HL-60 (cell line): ENCODE measurements around the gene PGAM5.
A peak's percentile ranks its signal among the peaks of the same experiment; 100 is the strongest.

ENCODE experiments used
- DNase-seq, 2 experiments: peaks; one replicate each; pipeline ENCODE4 v3.0.0-alpha.2; 2010 to 2020; ENCODE audit warnings: low read depth in 1 of 2, low spot score in 1 of 2
- H3K27ac ChIP-seq: fragments of 250-450 bp; sonication (Bioruptor Pico); replicated peaks from 2 replicates; pipeline ENCODE4 v1.5.1; 2020; ENCODE audit warnings: mild to moderate bottlenecking, moderate library complexity
- H3K27me3 ChIP-seq: fragments of 250-450 bp; sonication (Bioruptor Pico); 2 replicates; pipeline ENCODE4 v1.5.1; 2021; ENCODE audit warnings: mild to moderate bottlenecking, moderate library complexity; ENCODE audit not compliant: insufficient read depth, poor library complexity, severe bottlenecking
- H3K4me3 ChIP-seq: replicated peaks from 2 replicates; pipeline ENCODE4 v1.5.1; 2011; ENCODE audit warnings: mild to moderate bottlenecking, control low read depth, low read length; ENCODE audit not compliant: insufficient read depth
- CTCF ChIP-seq: IDR thresholded peaks from one replicate; pipeline ENCODE4 v1.5.1; 2011; ENCODE audit warnings: low read length, control low read depth, inconsistent platforms; ENCODE audit not compliant: insufficient read depth
- GABPA ChIP-seq: IDR thresholded peaks from 2 replicates; pipeline ENCODE4 v1.6.1; 2012; ENCODE audit warnings: low read depth
- POLR2AphosphoS5 ChIP-seq: IDR thresholded peaks from 2 replicates; pipeline ENCODE4 v1.6.1; 2012; ENCODE audit warnings: low read depth
- REST ChIP-seq: IDR thresholded peaks from 2 replicates; pipeline ENCODE4 v1.6.1; 2012; ENCODE audit warnings: low read depth; ENCODE audit not compliant: insufficient replicate concordance
- SPI1 ChIP-seq: IDR thresholded peaks from 2 replicates; pipeline ENCODE4 v1.6.1; 2012; ENCODE audit warnings: low read depth, mild to moderate bottlenecking, borderline replicate concordance

The PGAM5 gene

GRCh38 chr12:132719954-132720324 lies 9.3 kb downstream of the PGAM5 start:
- no peak overlapping the region for H3K27ac ChIP-seq
- no peak overlapping the region for H3K4me3 ChIP-seq
- no peak for DNase-seq
- TF ChIP-seq POLR2AphosphoS5 = no peak
- no peak for TF ChIP-seq REST
- no peak for TF ChIP-seq SPI1
- no peaks in the 10 kb centered on the region for H3K27me3 ChIP-seq

- H3K27ac ChIP-seq = no peak overlapping the region
- no peaks in the 10 kb centered on the region for H3K27me3 ChIP-seq
- DNase-seq = no peak
- TF ChIP-seq REST = no peak
- peak; percentile 18; the same call in 1 of the 2 replicates for TF ChIP-seq POLR2AphosphoS5
- H3K4me3 ChIP-seq = no peak overlapping the region
These were observed 10.1 kb downstream of the PGAM5 start for GRCh38 chr12:132720606-132721345.

- no peak overlapping the region for H3K27ac ChIP-seq
- no peak overlapping the region for H3K4me3 ChIP-seq
These were observed 12.5 kb downstream of the PGAM5 start for GRCh38 chr12:132723015-132723763.

GRCh38 chr12:132723764-132724140 lies 13.1 kb downstream of the PGAM5 start:
- H3K27ac ChIP-seq = no peak overlapping the region
- no peak overlapping the region for H3K4me3 ChIP-seq
- DNase-seq = no peak
- no peaks in the 10 kb centered on the region for H3K27me3 ChIP-seq
- TF ChIP-seq GABPA (no peak), CTCF (no peak), REST (no peak), POLR2AphosphoS5 (no peak), SPI1 (no peak)

More at GRCh38 chr12:132723015-132723763, 12.5 kb downstream of the PGAM5 start:
- DNase-seq = no peak
- H3K27me3 ChIP-seq = no peaks in the 10 kb centered on the region
- peak; percentile 36; the same call in 1 of the 2 replicates for TF ChIP-seq POLR2AphosphoS5
- TF ChIP-seq CTCF = no peak
